DMS 273 (cell line): Measurements from ENCODE around the gene TBC1D8.

Experiments used
- DNase-seq: peaks from one replicate; lab custom pipeline; 2025; ENCODE audit not compliant: unreplicated experiment; lab: John Stamatoyannopoulos, UW

Gene TBC1D8

DNA sequence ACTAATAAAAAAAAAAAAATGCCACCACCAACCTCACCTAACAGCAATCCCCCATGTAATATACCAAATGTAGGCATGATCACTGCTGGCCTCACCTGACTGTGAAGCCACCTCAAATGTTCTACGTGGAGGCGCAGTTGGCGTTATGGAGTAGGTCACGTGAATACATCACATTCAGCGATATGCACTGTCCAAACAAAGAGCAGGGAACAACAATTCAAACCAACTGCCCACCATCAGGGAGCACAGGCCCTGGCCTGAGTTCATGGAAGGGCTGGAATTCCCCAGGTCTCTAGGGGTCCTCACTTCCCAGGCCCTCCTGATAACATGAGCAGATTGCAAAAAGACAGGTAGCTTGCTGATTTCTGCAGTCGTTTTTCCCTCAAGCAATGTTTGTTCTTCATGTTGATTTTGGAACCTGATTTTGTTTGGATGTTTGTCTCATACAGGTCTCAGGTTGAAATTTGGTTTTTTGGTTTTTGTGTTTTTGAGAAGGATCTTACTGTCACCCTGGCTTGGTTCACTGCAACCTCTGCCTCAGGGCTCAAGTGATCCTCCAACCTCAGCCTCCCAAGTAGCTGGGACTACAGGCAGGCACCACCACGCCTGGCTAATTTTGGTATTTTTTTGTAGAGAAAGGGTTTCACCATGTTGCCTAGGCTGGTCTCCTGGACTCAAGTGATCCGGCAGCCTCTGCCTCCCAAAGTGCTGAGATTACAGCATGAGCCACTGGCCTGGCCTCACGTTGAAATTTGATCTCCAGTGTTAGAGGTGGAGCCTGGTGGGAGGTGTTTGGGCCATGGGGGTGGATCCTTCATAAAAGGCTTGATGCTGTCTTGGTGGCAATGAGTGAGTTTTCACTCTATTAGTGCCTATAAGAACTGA is 15.5 kb downstream of the TBC1D8 start:
- no peak for DNase-seq

GRCh38 chr2:101133492-101134100 is 17.6 kb downstream of the TBC1D8 start:
- no peak for DNase-seq

GRCh38 chr2:101132202-101132601 is 19.0 kb downstream of the TBC1D8 start:
- no peak for DNase-seq

DNA sequence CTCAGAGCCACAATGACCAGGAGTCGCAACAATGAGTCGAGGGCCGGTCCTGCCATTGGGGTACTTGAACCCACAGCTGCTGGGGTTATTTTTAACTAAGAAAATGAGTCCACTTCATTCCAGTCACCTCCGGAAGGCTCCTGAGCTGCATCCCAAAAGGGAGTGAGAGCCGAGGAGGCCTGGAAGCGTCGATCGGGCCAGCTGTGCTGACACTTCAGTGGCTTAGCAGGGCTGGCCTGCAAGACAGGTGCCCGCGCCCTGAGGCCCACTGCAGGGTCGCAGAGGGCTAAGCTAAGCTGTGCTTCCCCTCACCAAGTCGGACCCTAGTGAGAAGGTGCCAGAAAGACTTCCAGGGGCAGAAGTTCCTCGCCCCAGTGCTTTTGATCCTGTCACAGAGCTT is 21.1 kb downstream of the TBC1D8 start:
- no peak for DNase-seq

DNA sequence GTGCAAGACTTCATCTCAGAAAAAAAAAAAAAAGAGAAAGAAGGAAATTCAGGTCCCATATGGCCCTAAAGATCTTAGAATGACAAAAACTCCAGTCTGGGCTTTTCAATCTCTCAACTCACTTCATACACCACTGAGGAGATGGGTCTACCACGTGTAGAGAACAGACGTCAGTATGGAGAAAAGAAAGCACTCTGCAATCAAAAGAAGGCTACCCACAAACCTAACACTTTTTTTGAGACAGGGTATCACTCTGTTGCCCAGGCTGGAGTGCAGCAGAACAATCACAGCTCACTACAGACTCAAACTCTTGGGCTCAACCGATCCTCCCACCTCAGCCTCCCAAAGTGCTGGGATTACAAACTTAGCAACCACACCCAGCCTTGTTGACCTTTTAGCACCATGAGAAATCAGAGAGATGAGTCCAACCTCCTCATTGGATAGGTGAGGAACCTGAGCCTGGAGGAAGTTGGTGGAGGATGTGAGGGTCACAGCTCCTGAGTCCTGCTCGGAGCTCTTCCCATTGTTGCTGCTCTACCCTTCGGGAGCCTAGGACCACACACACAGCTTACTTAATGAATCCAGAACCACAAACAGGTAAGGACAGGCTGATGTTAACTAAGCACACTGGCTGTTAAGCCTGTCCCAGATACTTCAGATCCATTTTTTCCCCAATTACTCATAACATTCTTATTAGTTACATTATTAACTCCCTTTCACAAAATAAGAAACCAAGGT is 23.7 kb downstream of the TBC1D8 start:
- no peak for DNase-seq

DNA sequence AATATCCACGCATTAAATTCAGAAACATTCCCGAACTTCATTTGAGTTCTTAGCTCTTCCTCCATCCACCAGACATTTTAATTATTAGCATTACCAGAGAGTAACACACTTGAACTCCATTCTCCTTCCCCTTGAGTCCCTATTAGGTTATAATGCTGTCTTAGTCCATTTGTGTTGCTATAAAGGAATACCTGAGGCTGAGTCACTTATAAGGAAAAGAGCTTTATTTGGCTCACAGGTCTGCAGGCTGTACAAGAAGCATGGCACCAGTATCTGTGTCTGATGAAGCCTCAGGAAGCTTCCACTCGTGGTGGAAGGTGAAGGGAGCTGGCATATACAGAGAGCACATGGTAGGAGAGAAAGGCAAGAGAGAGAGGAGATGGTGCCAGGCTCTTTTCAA is 25.4 kb downstream of the TBC1D8 start:
- no peak for DNase-seq

DNA sequence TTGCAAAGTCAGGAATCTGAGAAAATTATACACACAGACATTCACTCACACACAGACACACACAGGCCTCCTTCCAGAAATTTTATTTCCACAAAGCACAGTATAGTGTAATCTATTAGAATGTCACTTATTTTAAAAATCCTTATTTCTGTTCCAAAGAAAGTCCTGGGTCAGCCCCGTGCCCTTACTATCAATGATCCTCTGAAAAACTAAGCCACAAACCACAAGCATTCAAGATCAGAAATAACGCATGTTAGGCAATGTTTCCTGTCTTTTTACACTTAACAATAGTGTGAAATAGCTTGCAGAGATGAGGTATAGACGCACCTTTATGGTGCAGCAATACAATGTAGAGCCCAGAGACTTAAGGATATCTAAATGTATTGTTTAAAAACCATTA is 25.8 kb downstream of the TBC1D8 start:
- DNase-seq, result no peak

- DNase-seq, result no peak
Measured at GRCh38 chr2:101124643-101125366, 26.4 kb downstream of the TBC1D8 start.

GRCh38 chr2:101123795-101124471 is 27.2 kb downstream of the TBC1D8 start:
- DNase-seq, result no peak

DNA sequence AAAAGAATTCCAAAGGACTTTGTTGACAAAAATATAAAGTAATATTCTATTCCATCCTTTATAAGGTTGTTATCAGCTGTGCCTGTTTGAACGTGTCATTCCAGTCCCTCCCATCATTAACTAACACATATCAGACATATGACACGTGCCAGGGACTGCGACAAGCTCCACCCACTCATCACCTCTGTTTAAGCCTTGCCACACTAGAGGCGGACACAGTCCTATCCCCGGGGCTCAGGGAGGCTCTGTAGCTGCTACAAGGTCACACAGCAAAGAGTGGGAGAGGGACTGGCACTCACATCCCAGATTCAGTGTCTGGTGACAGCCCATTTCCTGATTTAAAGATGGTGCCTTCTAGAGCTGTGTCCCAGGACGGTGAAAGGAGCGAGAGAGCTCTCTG is 30.0 kb downstream of the TBC1D8 start:
- DNase-seq, result no peak

- DNase-seq, result no peak
Measured at GRCh38 chr2:101120124-101120996, 30.8 kb downstream of the TBC1D8 start.

GRCh38 chr2:101119431-101119830 is 31.8 kb downstream of the TBC1D8 start:
- DNase-seq, result peak; percentile 9

GRCh38 chr2:101116841-101117552 is 34.2 kb downstream of the TBC1D8 start:
- no peak for DNase-seq

- DNase-seq, result no peak
Measured at GRCh38 chr2:101116348-101116747, 34.8 kb downstream of the TBC1D8 start.

DNA sequence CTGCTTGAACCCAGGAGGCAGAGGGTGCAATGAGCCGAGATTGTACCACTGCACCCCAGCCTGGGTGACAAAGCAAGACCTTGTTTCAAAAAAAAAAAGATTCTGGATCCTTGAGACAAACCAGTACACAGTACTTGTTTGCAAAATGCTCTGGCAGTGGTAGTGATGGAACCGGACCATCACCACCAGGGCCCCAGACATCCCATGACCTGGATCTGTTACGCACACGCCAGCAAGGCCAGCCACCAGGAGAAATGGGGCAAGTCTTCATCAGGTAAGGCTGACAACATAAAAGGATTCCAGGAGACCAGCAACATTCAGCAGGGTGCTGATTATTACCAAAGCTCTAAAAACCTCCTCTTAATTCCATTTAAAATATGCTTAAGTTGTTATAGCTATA is 35.5 kb downstream of the TBC1D8 start:
- DNase-seq, result no peak

- DNase-seq, result peak; percentile 40
Measured at GRCh38 chr2:101114815-101115214, 36.4 kb downstream of the TBC1D8 start.

DNA sequence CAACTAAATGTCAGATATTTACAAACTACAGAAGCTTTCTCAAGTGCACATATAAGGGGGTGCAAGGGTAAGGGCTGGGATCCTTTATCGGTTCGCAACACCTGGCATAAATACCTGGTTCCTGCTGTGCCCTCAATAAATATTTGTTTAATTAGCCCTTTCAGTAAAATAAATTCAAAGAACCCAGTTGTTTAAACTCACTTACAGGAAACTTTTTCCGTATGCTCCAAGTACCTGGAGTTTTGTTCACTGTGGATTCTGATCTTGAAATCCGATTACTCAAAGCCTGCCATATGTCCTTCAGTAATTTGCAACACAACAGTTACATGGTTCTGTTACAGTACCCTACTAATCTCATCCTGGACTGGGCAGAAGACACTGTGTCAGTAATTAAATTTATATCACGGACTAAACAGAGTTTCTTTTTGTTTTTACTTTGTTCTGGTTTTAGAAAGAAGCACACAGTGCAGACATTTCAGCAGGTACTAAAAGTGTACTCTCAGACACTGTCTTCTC is 36.9 kb downstream of the TBC1D8 start:
- DNase-seq, result peak; percentile 59

DNA sequence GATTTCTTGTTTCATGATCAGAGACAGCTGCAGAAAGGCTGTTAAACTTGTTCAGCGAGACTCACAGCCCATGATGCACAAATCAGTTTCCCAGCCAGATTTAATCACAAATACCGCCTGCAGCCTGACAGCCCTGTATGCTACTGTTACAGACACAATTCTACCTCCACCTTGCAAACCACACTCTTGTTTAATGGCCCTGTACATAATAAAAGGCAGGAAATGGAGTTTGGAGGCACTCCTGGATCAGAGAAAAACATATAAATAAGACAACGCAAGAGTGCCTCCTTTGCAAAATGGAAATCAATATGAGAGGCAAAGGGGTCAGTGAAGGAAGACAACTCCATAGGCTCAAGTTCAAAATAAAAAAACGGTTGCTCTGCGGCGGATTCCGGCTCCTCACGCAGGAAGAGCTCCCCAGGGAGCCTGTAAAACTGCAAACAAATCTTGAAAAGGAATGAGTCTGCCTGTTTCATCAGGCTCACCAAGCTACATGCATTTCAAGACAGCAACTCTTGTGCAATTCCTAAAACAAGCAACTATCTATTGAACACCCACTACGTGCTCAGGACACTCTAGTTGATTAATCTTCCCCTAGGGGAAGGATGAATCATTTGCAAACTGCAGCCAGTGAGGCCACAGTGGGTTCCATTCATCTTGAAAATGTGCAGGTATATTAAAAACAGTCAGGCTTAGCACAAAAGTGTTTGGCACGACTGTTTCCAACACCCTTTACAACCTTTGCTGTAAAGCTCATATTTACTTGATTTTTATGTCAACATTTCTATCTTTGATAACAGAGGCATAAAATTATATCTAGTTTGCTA is 37.5 kb downstream of the TBC1D8 start:
- peak; percentile 64 for DNase-seq
